Stomach (tissue), 4 donors: ENCODE results near the gene MED23.
"Not testable (repeated sequence)": the region's sequence is repeated elsewhere in the genome, so short reads cannot be mapped to it uniquely, and the experiment has no call there.

Experiments used
- POLR2A ChIP-seq, 4 donors: fragments of 450-650 bp; IDR thresholded peaks; one replicate each; pipeline ENCODE4 v1.6.1; 2016; ENCODE audit warnings: antibody characterized with exemption in 4 of 4, control low read depth in 2 of 4, mild to moderate bottlenecking in 1 of 4, moderate library complexity in 1 of 4
- TF ChIP-seq, protein P1 (sequence below), 7 experiments: fragments of 450-650 bp in 4 of 7; fragments of 200-600 bp in 3 of 7; sonication (generic) in 3 of 7; IDR thresholded peaks; one replicate each; pipeline ENCODE4 v1.5.1; 2016 to 2019; ENCODE audit warnings: antibody characterized with exemption in 7 of 7, control low read depth in 2 of 7, mild to moderate bottlenecking in 1 of 7

DNA sequence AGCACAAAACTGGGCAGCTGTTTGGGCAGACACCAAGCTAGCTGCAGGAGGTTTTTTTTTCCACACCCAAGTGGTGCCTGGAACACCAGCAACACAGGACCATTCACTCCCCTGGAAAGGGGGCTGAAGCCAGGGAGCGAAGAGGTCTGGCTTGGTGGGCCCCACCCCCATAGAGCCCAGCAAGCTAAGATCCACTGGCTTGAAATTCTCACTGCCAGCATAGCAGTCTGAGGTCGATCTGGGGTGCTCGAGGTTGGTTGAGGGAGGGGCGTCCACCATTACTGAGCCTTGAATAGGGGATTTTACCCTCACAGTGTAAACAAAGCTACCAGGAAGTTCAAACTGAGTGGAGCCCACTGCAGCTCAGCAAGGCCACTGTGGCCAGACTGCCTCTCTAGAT, 89.4 kb downstream of the MED23 start:
- TF ChIP-seq, protein P1, sequence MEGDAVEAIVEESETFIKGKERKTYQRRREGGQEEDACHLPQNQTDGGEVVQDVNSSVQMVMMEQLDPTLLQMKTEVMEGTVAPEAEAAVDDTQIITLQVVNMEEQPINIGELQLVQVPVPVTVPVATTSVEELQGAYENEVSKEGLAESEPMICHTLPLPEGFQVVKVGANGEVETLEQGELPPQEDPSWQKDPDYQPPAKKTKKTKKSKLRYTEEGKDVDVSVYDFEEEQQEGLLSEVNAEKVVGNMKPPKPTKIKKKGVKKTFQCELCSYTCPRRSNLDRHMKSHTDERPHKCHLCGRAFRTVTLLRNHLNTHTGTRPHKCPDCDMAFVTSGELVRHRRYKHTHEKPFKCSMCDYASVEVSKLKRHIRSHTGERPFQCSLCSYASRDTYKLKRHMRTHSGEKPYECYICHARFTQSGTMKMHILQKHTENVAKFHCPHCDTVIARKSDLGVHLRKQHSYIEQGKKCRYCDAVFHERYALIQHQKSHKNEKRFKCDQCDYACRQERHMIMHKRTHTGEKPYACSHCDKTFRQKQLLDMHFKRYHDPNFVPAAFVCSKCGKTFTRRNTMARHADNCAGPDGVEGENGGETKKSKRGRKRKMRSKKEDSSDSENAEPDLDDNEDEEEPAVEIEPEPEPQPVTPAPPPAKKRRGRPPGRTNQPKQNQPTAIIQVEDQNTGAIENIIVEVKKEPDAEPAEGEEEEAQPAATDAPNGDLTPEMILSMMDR (IDR thresholded peaks at IDR 0.05), result not testable (repeated sequence)
- TF ChIP-seq POLR2A (IDR thresholded peaks at IDR 0.05), result not testable (repeated sequence)
